Breast epithelium (tissue), 4 donors: ENCODE measurements around the gene ZNFX1. TPM values are rescaled to one million over a fixed set of nuclear protein-coding genes. Genes with fewer than 3 reads are reported as not detected.
"Not testable (repeated sequence)": the region's sequence is repeated elsewhere in the genome, so short reads cannot be mapped to it uniquely, and the experiment has no call there.

Experiments
- DNase-seq, 2 donors: peaks; one replicate each; pipeline ENCODE4 v3.0.0-alpha.2; 2019; ENCODE audit warnings: low spot score in 2 of 2
- H3K27ac ChIP-seq, 2 donors: fragments of 200-600 bp; sonication (generic) in 1 of 2; one replicate each; pipeline ENCODE4 v1.5.1; 2016 to 2019; ENCODE audit warnings: mild to moderate bottlenecking in 1 of 2
- H3K27me3 ChIP-seq, 2 donors: fragments of 200-600 bp; sonication (generic) in 1 of 2; one replicate each; pipeline versions ENCODE4 v1.5.1 to v1.6.0; 2017 to 2019; ENCODE audit warnings: control low read depth in 1 of 2, mild to moderate bottlenecking in 1 of 2
- H3K36me3 ChIP-seq: fragments of 200-600 bp; one replicate; pipeline ENCODE4 v1.5.1; 2019
- H3K4me1 ChIP-seq, 2 donors: fragments of 200-600 bp; sonication (generic); one replicate each; pipeline ENCODE4 v1.5.1; 2016 to 2019; ENCODE audit warnings: control low read depth in 1 of 2
- H3K4me3 ChIP-seq, 3 donors: fragments of 200-600 bp; sonication (generic); 1 replicate in 2 of 3; 2 replicates in 1 of 3; pipeline ENCODE4 v1.5.1; 2016 to 2019; ENCODE audit warnings: mild to moderate bottlenecking in 3 of 3, moderate library complexity in 2 of 3
- H3K9me3 ChIP-seq, 2 donors: fragments of 200-600 bp; sonication (generic) in 1 of 2; one replicate each; pipeline ENCODE4 v1.5.1; 2016 to 2019; ENCODE audit warnings: control low read depth in 1 of 2
- CTCF ChIP-seq, 3 donors: fragments of 450-650 bp; IDR thresholded peaks; one replicate each; pipeline ENCODE4 v1.5.1; 2016 to 2017; ENCODE audit warnings: antibody characterized with exemption in 3 of 3, mild to moderate bottlenecking in 3 of 3, moderate library complexity in 3 of 3
- POLR2A ChIP-seq: fragments of 450-650 bp; IDR thresholded peaks from one replicate; pipeline ENCODE4 v1.6.1; 2016; ENCODE audit warnings: antibody characterized with exemption, mild to moderate bottlenecking, moderate library complexity
- POLR2AphosphoS5 ChIP-seq, 3 donors: sonication (generic); formaldehyde crosslinking; IDR thresholded peaks; one replicate each; pipeline ENCODE4 v1.6.1; 2017; ENCODE audit warnings: antibody characterized with exemption in 3 of 3
- intact Hi-C: fragments of 100-400 bp; cut with DNase I; formaldehyde crosslinking; loops from one replicate; pipeline ENCODE4 v1.15.1; 2023; ENCODE audit warnings: low total_unique reads
- total RNA-seq, 3 donors: library from RNA; depleted of rRNA; stranded (reverse); fragments of >200 nt; gene quantifications; one replicate each; pipeline ENCODE4 v1.1.0, GENCODE V29; 2016

The ZNFX1 gene
- total RNA-seq, 3 donors from 2014 or later = 36.3 to 42.1 (median 36.7) TPM

GRCh38 chr20:49303065-49303552 is 25.3 kb upstream of the ZNFX1 start:
- DNase-seq = no peak
- Histone ChIP-seq H3K27me3 (no peaks in the 10 kb centered on the region), H3K9me3 (no peaks in the 10 kb centered on the region), H3K36me3 (no peaks in the 10 kb centered on the region), H3K4me1 (no peaks in the 10 kb centered on the region), H3K27ac (no peak overlapping the region), H3K4me3 (no peak overlapping the region)
- TF ChIP-seq POLR2AphosphoS5 (IDR thresholded peaks at IDR 0.05) (no peak), POLR2A (no peak), CTCF (IDR thresholded peaks at IDR 0.05) (no peak)
- intact Hi-C loops = no loop called here

DNA sequence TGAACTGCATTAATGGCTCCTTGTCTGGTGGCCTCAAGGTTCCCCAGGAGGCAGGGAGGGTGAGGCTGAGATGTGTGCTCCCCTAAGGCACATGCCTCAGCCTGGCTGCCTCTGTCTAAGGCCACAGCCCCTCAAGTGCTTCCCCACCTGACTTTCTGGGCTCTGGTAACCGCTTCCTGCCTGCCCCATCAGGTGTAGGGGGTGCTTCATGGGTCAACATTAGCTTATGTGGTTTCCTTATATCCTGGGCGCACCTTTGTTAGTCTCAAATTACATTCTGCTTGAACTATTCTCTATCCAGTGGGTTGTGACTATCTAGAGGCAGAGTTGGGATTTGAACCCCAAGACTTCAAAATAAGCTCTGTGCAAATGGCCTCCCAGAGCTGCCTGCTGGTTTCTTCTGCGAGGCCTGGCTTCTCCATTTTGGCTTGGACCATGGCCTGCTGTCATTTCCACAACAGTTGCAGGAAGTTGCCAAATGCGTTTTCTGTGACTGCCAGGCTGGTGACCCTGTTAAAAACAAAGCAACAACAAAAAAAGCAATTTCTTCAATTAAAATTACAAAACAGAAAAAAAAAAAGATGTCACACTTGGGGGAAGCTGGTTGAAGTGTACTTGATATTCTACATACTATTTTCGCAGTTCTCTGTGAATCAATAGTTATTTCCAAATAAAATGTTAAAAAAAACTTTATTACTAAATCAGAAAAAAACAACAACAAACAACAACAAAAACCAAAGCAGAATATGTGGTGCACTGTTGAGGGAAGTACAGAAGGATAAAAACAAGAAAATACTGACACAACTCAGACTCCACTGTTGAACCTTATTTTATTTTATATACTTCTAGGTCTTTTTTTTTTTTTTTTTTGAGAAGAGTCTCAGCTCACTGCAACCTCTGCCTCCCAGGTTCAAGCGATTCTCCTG is 20.0 kb upstream of the ZNFX1 start:
- no peaks in the 10 kb centered on the region for H3K4me1 ChIP-seq
- intact Hi-C loops = no loop called here
- no peaks in the 10 kb centered on the region for H3K27me3 ChIP-seq
- H3K36me3 ChIP-seq = no peaks in the 10 kb centered on the region
- no peaks in the 10 kb centered on the region for H3K9me3 ChIP-seq
- H3K4me3 ChIP-seq = no peak overlapping the region
- no peak for DNase-seq
- TF ChIP-seq POLR2A (no peak), CTCF (IDR thresholded peaks at IDR 0.05) (no peak), POLR2AphosphoS5 (IDR thresholded peaks at IDR 0.05) (no peak)
- no peak overlapping the region for H3K27ac ChIP-seq

DNA sequence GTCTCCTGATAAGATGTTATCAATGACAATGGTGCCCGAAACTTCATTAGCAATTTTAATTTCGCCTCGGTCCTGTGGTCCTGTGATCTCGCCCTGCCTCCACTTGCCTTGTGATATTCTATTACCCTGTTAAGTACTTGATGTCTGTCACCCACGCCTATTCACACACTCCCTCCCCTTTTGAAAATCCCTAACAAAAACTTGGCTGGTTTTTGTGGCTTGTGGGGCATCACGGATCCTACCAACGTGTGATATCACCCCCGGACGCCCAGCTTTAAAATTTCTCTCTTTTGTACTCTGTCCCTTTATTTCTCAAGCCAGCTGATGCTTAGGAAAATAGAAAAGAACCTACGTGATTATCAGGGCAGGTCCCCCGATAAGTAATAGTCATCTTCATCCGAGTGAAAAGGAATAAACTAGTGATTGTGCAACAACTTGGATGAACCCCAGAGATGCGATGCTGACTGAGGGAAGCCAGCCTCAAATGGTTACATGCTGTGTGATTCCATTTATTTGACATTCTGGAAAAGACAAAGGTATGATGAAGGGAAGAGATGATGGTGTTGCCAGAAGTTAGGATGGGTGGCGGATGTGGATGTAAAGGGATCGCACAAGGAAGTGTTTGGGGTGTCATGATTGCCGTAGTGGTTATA is 16.3 kb upstream of the ZNFX1 start:
- H3K36me3 ChIP-seq, H3K9me3 ChIP-seq, H3K4me3 ChIP-seq, DNase-seq, intact Hi-C loops, H3K27ac ChIP-seq, H3K27me3 ChIP-seq, H3K4me1 ChIP-seq: not testable (repeated sequence)

DNA sequence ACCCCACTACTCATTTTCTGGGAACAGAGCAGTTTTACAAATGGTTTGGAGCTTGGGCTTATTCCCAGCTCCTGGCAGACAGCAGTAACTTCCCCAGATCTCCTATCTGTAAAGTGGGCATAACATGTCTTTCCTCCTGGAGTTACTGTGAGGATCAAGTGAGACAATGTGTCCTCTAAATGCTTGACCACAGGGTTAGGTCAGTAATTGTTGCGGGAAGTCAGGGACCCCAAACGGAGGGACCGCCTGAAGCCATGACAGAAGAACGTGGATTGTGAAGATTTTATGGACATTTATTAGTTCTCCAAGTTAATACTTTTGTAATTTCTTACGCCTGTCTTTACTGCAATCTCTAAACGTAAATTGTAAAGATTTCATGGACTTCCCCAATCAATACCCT is 15.3 kb upstream of the ZNFX1 start:
- peaks cover 0 to 4% of the 10 kb centered on the region in 2 donors for H3K9me3 ChIP-seq
- H3K36me3 ChIP-seq = no peaks in the 10 kb centered on the region
- TF ChIP-seq CTCF (IDR thresholded peaks at IDR 0.05) (no peak), POLR2AphosphoS5 (IDR thresholded peaks at IDR 0.05) (no peak), POLR2A (no peak)
- no peaks in the 10 kb centered on the region for H3K4me1 ChIP-seq
- intact Hi-C loops = no loop called here
- no peak for DNase-seq
- no peak overlapping the region for H3K4me3 ChIP-seq
- no peak overlapping the region for H3K27ac ChIP-seq
- H3K27me3 ChIP-seq = no peaks in the 10 kb centered on the region

DNA sequence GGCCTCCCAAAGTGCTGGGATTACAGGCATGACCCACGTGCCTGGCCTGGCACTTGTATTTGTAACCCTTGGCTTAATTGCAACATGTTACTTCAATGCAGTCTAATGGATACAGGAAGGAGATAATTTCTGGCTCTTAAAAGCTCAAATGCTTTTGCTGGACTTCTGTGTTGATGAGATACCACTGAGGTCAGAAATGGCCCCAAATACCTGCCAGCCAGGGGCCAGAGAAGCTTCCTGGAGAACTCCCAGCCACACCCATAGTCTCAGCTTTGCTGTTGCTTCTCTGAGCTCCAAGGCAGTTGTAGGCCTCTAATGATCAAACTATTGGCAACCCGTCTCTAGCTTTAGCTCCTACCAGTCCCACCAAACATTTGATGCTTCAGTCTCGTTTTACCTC is 14.2 kb upstream of the ZNFX1 start:
- DNase-seq = no peak
- no peak overlapping the region for H3K27ac ChIP-seq
- no peak for TF ChIP-seq POLR2A
- TF ChIP-seq POLR2AphosphoS5 (IDR thresholded peaks at IDR 0.05) = no peak
- no peak for TF ChIP-seq CTCF (IDR thresholded peaks at IDR 0.05)
- peaks cover 8 to 13% of the 10 kb centered on the region in 2 donors for H3K9me3 ChIP-seq
- H3K4me1 ChIP-seq = no peaks in the 10 kb centered on the region
- intact Hi-C loops = no loop called here
- no peaks in the 10 kb centered on the region for H3K27me3 ChIP-seq
- no peak overlapping the region for H3K4me3 ChIP-seq
- H3K36me3 ChIP-seq = no peaks in the 10 kb centered on the region
